AG04450 (cell line): ENCODE results near the gene MYBPC1. TPM values are rescaled to one million over a fixed set of nuclear protein-coding genes. Genes with fewer than 3 reads are reported as not detected.

Source experiments
- CTCF ChIA-PET: fragments of 300-600, 350-600 bp; formaldehyde crosslinking; extraction: SDS; loops from one replicate; lab custom pipeline; 2022; ENCODE audit warnings: antibody characterized with exemption, inconsistent platforms; lab: Charles Lee
- POLR2A ChIA-PET: fragments of 350-600 bp; formaldehyde crosslinking; extraction: SDS; loops from one replicate; lab custom pipeline; 2021; ENCODE audit warnings: antibody characterized with exemption, inconsistent platforms; lab: Yijun Ruan, JAX
- DNase-seq: peaks from one replicate; pipeline ENCODE4 v3.0.0-alpha.2; 2011; ENCODE audit warnings: low read depth, low spot score
- H3K27ac ChIP-seq: one replicate; pipeline ENCODE4 v1.5.1; 2012; ENCODE audit warnings: low read depth, low read length, control low read depth
- H3K27me3 ChIP-seq: one replicate; pipeline ENCODE4 v1.6.0; 2012; ENCODE audit warnings: low read length; ENCODE audit not compliant: control insufficient read depth, insufficient read depth
- H3K4me3 ChIP-seq: 2 replicates; pipeline ENCODE4 v1.5.1; 2011; ENCODE audit warnings: mild to moderate bottlenecking, low read depth, low read length, control low read depth
- H3K9me3 ChIP-seq: 2 replicates; pipeline ENCODE4 v1.5.1; 2012; ENCODE audit warnings: low read length; ENCODE audit not compliant: control insufficient read depth, insufficient read depth
- polyA plus RNA-seq: library from polyadenylated mRNA; depleted of rRNA; stranded (reverse); fragments of >200 nt; gene quantifications from 2 replicates; pipeline ENCODE4 v1.2.3, GENCODE V29; 2011
- TF ChIP-seq, protein P1 (sequence below): IDR thresholded peaks from 2 replicates; pipeline ENCODE4 v1.5.1; 2011; ENCODE audit warnings: low read depth, low read length, control low read depth, inconsistent platforms

Gene MYBPC1
- polyA plus RNA-seq, 1 experiment: not detected

- H3K27ac ChIP-seq: no peak overlapping the region
- no peak for DNase-seq
- TF ChIP-seq, protein P1, sequence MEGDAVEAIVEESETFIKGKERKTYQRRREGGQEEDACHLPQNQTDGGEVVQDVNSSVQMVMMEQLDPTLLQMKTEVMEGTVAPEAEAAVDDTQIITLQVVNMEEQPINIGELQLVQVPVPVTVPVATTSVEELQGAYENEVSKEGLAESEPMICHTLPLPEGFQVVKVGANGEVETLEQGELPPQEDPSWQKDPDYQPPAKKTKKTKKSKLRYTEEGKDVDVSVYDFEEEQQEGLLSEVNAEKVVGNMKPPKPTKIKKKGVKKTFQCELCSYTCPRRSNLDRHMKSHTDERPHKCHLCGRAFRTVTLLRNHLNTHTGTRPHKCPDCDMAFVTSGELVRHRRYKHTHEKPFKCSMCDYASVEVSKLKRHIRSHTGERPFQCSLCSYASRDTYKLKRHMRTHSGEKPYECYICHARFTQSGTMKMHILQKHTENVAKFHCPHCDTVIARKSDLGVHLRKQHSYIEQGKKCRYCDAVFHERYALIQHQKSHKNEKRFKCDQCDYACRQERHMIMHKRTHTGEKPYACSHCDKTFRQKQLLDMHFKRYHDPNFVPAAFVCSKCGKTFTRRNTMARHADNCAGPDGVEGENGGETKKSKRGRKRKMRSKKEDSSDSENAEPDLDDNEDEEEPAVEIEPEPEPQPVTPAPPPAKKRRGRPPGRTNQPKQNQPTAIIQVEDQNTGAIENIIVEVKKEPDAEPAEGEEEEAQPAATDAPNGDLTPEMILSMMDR: no peak
- H3K9me3 ChIP-seq: no peaks in the 10 kb centered on the region
- ChIA-PET CTCF (no interaction called here), POLR2A (no interaction called here)
- no peaks in the 10 kb centered on the region for H3K27me3 ChIP-seq
- no peak overlapping the region for H3K4me3 ChIP-seq
These were observed 43.2 kb downstream of the MYBPC1 start for GRCh38 chr12:101637936-101638335.

GRCh38 chr12:101642115-101643067, 47.6 kb downstream of the MYBPC1 start:
- TF ChIP-seq, protein P1: no peak
- no peak overlapping the region for H3K27ac ChIP-seq
- ChIA-PET POLR2A (no interaction called here), CTCF (interaction anchor here (0.5 kb wide), 2 partner anchors 43 to 96 kb away, joined by 3 read pairs; no protein-coding TSS in a partner anchor)
- no peaks in the 10 kb centered on the region for H3K27me3 ChIP-seq
- no peak for DNase-seq
- H3K4me3 ChIP-seq: no peak overlapping the region
- H3K9me3 ChIP-seq: no peaks in the 10 kb centered on the region

DNA sequence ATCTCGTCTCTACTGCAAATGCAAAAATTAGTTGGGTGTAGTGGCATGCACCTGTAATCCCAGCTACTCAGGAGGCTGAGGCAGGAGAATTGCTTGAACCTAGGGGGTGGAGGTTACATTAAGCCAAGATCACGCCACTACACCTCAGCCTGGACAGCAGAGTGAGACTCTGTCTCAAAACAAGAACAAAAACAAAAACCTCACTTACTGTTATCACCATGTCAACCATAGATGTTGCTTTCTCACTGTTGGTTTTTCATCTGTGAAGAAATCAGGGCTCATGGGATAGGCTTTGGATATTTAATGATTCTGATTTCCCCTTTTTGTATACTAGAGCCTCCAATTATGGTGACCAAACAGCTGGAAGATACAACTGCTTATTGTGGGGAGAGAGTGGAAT, 52.9 kb downstream of the MYBPC1 start:
- Histone ChIP-seq H3K27me3 (no peaks in the 10 kb centered on the region), H3K4me3 (no peak overlapping the region), H3K27ac (no peak overlapping the region), H3K9me3 (no peaks in the 10 kb centered on the region)
- DNase-seq: no peak
- ChIA-PET CTCF (no interaction called here), POLR2A (no interaction called here)
- TF ChIP-seq, protein P1: no peak

DNA sequence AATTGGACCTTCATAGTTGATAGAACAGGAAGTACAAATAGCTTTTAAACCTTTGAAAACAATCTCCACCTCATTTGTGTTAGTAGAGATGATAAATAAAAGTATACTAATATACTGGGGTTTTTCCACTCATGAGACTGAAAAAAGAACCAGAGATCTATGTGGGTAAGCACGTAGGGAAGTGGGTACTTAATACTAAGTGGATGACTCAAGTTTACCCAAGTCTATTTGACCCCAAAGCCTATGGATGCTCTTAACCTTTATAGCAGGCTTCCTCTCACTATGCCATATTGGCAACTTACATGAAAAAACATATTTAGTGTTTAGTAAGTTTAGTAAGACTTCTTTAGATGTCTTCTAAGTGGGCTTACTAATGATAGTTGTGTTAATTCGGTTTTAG, 53.4 kb downstream of the MYBPC1 start:
- POLR2A ChIA-PET: no interaction called here

More for the DNA sequence above, 53.4 kb downstream of the MYBPC1 start:
- CTCF ChIA-PET: no interaction called here
- Histone ChIP-seq H3K27ac (no peak overlapping the region), H3K27me3 (no peaks in the 10 kb centered on the region), H3K9me3 (no peaks in the 10 kb centered on the region), H3K4me3 (no peak overlapping the region)
- DNase-seq: no peak
- TF ChIP-seq, protein P1: no peak
